Cerebellar cortex (tissue), 1 donor: ENCODE results near the gene GPC5.
A peak's percentile ranks its signal among the peaks of the same experiment; 100 is the strongest.
"Not testable (repeated sequence)": the region's sequence is repeated elsewhere in the genome, so short reads cannot be mapped to it uniquely, and the experiment has no call there.

ENCODE experiments used
- DNase-seq: peaks from one replicate; pipeline ENCODE4 v3.0.0-alpha.2; 2015; ENCODE audit warnings: low spot score

GPC5 gene

DNA sequence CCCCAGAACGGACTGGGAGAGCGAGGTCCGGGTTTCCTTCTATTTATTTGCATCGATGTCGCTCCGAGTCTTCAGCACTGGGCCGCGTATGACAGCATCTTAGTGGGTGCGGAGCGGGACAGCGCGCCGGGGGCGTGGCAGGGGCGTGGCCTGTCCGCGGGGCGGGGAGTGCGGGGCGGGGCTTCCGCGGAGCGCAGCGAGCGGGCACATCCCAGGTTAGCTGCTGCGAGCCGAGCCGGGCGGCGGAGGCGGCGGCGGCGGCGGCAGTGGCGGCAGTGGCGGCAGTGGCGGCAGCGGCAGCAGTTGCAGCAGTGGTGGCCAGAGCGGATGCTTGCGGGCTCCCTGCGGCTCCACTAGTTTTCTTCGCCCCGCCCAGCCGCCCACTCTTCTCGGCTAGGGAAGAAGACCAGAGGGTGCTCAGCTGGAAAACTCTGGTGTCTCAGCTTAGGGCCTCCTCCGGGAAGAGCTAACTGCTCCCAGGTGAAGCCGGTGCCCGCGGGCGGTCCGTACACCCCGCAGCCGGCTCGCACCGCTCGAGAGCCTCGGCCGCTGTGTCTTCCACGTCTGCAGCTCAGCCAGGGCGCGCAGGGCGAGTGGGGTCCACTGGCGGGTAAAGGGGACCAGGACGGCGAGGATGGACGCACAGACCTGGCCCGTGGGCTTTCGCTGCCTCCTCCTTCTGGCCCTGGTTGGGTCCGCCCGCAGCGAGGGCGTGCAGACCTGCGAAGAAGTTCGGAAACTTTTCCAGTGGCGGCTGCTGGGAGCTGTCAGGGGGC is at the start of gene GPC5:
Gene GPC5, plus strand, starts transcription at position 209 of the 776 bp plus-strand sequence.
- peak; percentile 14 for DNase-seq

DNA sequence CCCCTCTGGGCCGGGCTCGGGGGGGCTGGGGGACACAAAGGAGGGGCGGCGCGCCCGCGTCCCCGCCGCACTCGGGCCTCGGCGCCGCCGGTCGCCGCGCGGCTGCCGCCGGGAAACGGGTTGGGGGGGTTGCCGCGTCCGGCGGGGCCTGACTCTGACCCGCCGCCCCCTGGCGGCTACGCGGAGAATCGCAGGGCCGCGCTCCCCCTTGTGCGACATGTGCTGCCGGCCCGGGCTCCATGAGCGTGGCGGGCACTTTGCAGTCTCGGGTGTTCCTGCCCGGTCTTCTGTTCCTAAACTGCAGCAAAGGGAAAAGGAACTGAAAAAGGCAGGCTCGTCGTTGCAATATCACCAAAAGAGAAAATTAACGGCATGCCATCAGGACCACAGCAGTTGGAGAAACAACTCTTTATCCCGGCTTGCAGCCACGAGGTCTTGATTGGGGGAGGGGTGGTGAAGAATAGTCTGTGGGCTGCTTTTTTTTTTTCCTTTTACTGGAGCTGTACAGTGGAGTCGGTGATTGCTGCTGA is 49.5 kb upstream of the GPC5 start:
- DNase-seq = peak; percentile 58

DNA sequence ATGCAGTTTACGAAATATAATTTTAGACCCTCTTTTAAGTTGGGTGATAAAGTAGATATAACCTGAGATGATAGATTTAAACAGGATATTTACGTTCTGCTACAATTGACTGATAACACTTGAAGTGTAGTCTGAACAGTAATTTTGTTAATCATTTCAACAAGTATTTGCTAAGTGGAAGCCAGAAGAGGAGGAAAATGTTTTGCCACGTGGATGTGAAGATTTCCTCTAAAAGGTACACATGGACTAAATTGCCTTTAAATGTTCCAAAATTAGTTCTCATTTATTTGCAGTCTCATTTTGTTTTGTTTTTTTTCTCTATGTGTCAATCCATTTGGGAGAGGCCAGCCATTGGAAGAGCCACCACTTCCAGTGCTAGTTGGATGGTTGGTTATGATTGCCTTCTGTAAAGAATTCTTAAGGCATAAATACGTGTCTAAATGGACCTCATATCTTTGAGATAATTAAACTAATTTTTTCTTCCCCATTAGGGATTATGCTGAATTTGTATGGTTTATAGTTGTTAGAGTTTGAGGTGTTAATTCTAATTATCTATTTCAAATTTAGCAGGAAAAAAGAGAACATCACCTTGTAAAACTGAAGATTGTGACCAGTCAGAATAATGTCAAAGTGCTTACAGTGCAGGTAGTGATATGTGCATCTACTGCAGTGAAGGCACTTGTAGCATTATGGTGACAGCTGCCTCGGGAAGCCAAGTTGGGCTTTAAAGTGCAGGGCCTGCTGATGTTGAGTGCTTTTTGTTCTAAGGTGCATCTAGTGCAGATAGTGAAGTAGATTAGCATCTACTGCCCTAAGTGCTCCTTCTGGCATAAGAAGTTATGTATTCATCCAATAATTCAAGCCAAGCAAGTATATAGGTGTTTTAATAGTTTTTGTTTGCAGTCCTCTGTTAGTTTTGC is 48.2 kb upstream of the GPC5 start:
- DNase-seq = no peak

DNA sequence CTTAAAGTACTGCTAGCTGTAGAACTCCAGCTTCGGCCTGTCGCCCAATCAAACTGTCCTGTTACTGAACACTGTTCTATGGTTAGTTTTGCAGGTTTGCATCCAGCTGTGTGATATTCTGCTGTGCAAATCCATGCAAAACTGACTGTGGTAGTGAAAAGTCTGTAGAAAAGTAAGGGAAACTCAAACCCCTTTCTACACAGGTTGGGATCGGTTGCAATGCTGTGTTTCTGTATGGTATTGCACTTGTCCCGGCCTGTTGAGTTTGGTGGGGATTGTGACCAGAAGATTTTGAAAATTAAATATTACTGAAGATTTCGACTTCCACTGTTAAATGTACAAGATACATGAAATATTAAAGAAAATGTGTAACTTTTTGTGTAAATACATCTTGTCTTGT is 47.3 kb upstream of the GPC5 start:
- no peak for DNase-seq

DNA sequence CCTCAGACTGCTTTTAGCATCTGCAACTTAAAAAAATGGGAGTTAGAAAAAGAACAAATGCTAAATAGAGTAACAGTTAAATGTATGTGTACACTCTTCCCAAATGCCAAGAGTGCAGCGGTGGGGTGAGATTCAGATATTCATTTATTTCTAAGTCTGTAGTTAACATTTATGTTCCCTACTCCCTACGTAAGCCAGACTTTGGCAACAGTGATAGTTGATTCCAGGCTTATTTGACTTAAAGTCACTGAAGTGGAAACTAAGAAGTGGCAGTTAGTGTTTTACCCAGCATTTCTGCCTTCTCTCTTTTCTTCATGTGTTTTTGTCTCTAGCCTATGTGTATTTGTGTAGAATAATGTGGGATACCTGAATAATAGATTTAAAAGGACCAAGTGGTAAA is 46.4 kb upstream of the GPC5 start:
- DNase-seq = no peak

DNA sequence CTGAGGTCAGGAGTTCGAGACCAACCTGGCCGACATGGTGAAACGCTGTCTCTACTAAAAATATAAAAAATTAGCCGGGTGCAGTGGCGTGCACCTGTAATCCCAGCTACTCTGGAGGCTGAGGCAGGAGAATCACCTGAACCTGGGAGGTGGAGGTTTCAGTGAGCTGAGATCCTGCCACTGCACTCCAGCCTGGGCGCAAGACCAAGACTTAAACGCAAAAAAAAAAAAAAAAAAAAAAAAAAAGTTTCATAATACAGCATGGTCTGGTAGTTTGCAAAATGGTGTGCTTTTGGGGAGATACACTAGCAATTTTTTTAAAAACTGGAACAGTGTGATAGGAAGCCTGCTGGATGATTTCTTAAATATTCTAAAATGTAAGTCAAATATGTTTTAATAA is 45.5 kb upstream of the GPC5 start:
- not testable (repeated sequence) for DNase-seq

DNA sequence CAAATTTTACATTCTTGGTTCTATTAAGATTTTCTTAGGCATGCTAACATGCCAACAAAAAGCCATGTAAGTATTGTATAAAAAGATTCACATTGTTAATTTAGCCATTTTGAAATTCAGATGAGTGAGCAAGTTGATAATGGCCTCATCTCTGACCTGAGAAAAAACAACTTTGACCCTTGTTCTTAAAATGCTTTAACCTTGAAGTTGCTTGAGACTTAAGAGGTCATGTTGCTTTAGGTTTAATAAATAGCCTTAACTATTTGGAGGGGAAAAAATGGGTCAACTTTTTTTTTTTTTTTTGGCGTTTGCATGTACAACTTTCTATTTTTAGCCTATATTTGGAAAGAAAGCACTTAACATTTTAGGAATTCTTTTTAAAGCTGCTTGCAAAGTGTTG is 44.9 kb upstream of the GPC5 start:
- DNase-seq = no peak

DNA sequence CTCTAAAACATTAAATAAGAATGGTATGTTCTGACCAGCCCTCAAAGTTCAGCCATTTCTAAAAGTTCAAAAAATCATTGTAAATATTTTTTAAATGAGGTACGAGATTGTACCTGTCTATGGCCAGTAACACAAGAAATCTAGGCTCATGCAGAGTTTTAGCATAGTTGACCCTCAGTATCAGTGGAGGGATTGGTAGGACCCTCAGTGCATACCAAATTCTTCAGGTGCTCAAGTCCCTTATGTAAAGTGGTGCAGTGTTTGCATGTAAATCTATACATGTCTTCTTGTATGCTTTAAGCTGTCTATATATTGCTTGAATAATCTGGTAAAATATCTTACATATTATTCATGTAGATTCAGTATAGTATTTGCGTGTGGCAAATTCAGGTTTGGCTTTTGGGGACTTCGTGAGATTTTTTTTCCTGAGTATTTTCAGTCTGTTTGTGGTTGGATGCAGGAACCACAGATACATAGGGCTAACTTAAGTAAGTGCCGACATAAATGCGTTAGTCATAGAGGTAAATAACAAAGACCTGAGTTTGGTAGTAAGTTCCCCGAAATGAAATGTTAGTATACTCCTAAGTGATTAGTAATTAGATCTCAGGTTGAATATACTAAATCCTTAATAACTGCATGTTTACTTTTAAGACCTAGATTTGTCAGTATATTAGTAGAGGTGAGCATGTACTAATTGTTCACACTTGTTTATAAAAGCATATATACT is 43.2 kb upstream of the GPC5 start:
- no peak for DNase-seq

DNA sequence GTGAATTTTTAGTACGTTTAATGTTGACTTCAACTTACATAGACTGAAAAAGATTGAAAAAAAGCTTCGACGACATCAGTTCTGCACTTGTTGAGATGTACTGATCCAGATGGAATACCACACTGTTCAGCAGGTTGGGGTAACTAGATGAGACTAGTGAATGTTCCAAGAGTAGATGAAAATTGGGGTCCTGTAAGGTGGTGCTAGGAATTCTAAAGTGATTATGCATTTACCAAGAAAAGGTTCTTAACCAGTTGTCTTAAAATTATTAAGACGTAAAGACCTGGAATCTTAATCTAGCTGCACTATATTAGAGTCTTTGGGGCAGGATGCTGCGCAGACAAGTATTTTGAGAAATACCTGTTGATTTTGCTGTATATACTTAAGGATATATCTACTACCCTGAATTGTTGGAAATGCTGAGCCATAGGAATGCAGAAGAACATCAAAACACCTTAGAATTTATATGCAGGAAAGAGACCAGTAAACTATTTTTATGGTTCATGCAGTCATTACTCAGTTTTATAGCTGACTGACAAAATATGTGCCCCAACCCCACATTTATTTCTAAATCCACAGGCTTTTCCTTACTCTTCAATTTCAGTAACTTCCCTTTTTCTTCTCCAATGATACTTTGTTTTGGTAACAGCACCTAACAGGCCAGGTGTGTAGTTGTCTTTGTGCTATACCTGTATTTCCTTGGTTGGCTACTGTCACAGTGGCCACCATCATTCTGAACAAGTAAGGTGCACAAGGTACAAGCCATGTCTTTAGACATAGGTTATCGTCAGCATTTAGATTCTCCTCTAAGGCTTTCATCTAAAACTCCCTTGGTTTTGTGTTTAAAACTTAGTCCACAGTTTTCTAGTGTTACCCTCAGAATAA is 42.4 kb upstream of the GPC5 start:
- no peak for DNase-seq

DNA sequence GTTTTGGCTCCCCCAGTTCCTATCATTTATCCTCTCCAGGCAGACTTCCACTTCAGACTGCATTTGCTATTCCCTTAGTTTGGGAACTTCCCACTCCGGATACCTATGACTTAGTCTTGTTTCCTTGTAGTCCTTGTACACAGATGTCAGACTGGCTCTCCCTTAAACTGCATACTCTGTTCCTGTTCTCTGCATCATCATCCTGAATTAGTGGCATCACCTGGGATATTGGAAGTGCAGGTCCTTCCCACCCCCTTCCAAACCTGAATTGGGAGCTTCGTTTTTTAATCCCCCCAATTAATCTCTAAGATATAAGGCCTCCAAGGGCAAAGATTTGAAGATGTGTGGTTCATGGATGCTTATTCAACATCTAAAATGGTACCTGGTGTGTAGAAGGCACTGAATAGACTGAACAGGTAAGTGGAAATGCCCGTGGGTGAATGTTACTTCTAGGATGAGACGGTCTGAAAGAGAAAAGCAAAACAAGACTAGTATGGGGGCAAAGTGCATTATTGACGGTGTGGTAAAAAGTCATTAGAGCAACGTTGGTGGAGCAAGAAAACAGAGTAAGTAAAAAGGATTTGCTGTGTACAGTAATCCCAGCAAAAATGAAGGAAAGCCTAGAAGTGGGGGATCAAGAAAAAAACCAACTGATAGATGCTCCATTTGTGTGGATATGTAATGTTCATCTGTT is 41.4 kb upstream of the GPC5 start:
- DNase-seq = peak; percentile 21

DNA sequence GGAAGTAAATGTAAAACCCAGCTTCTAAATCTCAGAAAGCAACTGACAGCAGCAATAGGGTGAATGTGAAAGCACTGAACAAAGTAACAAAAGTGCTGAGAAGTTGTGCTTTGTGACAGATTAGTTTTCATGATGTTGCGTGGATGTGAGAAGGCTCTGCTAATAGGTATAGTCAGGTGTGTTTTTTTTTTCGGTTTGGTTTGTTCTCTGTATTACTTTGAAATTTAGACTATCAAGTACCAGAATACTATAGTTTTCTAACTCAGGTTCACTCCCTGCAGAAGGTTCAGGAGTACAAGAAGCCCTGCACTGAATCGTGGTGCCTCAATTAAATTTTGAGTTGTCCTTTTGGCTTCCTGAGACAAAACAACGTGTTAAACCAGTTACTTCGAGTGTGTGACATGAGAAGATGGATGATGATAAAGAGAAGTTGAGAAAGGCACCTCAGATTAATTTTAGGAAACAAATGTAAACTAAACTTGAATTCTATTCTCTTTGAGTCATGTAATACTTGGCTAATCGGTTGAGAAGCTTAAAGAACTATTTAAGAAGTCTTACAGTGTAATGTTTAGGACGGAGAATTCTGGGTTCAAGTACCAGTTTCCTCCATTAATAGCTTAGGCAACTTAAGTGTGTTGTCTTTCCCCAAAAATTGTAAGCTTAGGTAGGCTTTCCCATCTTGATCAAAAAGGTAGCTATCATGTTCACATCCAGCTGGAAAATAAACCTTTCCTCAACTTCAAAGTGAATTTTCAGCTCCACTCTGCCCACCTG is 40.6 kb upstream of the GPC5 start:
- peak; percentile 21 for DNase-seq

DNA sequence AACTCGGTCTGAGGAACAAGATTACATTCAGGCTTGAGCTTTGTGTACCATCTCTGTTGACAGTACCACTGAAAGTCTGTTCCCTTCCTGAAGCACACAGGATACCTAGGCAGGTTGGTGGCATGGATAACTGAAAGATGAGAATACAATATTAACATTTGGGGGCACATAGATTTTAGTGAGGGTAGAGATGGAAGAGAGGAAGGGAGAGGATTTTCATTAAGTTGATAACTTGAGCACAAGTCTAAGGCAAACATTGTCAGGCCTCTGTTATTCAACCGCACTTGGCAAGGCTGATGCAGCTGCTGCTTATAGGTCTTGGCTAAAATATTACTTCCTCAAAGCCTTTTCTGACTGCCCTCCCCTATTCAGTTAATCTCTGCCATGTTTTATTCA is 40.0 kb upstream of the GPC5 start:
- DNase-seq = no peak

DNA sequence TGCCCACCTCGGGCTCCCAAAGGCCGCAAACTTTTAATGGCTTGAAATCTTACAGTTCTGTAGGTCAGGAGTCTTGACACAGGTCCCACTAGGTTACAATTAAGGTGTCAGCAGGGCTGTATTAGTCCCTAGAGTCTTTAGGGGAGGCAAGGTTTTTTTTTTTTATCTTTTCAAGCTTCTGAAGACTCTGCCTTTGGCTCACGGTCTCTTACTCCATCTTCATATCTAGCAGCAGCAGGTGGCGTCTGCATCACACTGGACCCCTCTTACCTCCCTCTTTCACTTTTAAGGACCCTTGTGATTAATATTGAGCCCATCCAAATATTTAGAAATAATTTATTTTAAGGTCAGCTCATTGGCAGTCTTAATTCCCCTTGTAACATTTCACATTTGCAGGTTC is 39.3 kb upstream of the GPC5 start:
- DNase-seq = peak; percentile 32

DNA sequence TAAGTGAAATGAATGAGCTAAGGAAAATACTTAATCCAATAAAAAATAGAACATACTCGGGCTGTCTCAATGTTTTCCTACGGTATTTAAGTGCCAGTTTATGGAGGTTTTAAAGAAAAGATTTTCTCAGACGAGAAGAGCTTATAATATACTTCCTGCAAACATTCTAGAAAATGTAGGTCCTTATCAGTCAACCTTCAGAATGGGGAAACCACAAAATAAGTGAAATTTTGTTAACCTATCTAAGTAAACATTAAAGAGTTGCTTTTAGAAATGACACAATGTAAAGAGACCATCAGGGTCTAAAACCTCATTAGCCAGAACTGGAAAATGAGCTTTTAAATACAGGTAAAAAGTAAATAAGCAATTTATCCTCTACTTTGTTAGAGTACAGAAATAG is 38.8 kb upstream of the GPC5 start:
- no peak for DNase-seq

DNA sequence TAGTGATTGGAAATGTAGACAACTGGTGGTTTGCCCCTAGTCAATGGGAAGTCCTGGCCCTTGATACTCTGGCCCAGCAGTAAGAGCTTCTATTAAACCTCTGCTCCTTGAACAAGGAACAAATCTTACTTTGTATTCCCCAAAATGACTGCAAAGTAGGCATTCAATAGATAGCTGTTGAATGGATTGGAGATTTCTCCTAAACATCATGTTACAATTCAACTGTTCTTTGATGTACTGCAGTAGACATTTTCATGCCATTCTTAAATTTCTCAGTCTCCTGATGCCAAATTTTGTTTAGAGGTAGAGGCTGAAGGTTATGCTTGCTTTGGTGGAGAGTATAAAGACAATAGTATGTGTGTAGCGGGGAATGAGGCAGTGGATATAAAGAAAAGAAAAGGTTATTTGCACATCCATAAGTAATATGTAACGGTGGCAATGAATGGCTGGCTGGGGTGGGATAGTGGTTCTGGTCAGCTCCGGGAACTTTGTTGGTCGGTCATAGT is 38.1 kb upstream of the GPC5 start:
- no peak for DNase-seq

DNA sequence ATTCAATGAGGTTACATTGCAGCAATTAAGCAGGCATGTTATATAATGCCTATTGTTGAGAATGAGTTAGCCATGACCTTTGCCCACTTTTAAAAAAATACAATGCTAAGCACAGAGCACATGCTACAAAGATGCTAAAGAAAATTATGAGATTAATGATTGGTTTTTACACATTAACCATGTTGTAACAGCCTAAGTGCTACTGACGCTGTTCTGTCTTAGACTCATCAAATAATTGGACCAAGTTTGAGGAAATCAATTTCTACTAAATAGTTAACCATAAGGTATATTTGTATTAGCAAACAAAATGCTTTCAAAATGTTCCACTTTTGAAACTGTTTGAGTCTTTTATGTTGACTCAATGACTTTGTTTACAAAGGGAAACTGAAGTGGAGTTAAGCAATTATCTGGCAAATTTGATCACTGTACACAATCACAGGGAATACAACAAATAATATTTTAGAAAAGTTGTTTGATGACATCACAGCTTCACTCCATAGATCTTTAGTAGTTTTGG is 36.6 kb upstream of the GPC5 start:
- DNase-seq = no peak

DNA sequence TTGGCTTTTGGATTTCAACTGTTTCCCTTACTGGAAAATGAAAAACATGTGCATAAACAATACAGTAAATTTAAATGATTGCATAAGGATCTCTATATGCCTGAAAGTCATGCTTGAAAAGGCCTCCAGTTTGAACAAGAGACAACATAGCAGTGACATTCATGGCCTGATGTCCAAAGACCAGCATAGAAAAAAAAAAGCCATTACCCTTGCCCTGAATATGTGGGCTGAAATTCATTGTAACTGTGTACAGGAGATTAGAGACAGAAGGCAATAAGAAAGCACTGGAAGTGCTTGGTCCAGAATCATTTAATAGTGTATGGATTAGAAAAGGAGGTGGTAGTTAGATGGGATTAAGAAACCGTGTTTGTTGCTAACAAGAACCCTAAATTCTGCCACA is 35.5 kb upstream of the GPC5 start:
- DNase-seq = no peak

DNA sequence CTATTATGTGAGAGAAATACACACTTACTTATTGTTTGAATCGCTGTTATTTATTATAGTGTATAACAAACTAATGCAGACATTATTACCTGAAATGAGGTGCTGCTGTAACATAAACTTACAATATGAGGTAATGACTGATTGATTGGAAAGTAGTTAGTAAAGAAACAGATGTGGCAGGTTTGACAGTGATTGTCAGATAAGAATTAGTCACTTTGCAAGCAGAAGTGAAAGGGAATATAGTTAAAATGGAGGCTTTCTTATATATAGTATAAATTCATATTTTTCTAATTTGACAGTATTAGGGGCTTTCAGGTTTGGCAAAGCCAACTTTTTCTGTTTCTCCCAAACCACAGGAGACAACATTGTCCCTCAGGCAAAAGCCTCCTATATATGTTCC is 30.3 kb upstream of the GPC5 start:
- no peak for DNase-seq

DNA sequence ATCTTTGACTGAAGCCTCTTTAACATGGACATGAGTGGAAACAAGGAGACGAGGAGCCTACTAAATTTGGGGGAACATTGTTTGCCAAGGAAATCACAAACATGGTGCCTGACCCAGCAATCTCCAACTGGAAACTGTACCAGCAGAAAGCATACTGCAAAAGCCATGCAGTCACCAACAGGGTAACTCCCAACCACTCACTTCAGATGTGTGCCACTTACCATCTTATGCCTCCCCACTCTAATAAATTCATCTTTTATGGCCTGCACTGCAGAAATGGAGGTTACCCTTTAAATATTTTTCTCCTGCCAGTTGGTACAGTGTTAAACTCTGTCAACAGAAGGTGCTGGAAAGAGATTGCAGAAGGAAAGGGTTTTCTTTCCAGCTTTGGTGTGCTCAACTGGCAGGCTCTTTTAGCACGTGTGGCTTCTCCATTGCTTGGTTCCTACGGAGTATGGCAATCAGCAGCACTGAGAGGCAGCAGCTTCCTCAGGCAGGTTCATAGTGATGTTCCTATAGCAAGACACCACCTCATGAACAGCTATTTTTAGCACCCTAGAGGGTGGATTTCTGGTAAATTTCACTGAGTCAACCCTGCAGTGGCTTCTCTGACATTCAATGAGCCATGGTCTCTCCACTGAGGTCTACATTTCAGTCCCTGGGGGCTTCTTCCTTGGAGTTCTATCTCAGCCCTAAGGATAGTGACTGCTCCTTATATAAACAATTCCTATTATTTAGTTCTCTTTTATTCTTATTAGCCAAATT is 29.6 kb upstream of the GPC5 start:
- DNase-seq = no peak
